ENCODE results near the gene MRPS18C. TPM values are rescaled to one million over a fixed set of nuclear protein-coding genes. Genes with fewer than 3 reads are reported as not detected.
A peak's percentile ranks its signal among the peaks of the same experiment; 100 is the strongest.
"Not testable (repeated sequence)": the region's sequence is repeated elsewhere in the genome, so short reads cannot be mapped to it uniquely, and the experiment has no call there.

MRPS18C gene
- total RNA-seq, 1 donor from 2014 or later = 25.6 TPM

DNA sequence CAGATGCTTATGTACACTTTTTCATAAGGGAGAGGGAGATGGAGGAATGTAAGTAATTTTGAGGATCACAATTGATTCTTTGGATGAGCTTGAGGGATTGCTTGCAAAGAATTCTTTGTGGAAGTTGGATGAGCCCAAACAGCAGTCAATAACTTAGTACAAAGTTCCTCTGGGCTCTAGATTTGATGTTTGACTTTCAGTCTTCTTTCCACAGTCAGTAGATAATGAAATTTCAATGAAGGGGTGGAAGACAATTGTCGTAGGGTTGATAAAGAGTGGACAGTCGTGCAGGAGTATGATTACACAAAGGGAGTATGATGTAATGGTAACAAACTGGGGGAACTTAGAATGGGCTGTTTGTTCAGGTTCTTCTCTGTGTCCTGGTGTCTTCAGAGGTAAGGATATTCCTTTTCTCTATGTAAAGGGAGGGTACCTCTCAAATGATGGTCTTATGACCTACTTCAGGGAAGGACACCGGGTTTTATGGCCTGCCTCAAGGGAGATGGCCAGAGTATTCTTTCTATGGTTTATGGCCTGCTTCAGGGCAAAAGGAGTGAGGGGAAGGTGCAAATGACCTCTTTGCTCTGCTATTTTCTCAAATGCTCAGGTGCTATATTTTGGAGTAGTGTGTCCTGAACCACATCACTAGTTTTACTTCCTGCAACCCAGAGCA, 30.7 kb downstream of the MRPS18C start:
- Histone ChIP-seq H2AFZ (replicated peaks) (no peak overlapping the region), H3K36me3 (peaks cover 3% of the 10 kb centered on the region), H3K27me3 (peaks cover 8% of the 10 kb centered on the region), H3K4me1 (peaks cover 26% of the 10 kb centered on the region), H3K4me2 (no peak overlapping the region), H3K9ac (no peak overlapping the region), H3K27ac (no peak overlapping the region), H3K9me3 (ENCODE audit: low read depth) (no peaks in the 10 kb centered on the region), H3K79me2 (ENCODE audit: low read depth) (peaks cover 12% of the 10 kb centered on the region), H3F3A (ENCODE audit: low read depth) (peaks cover 14% of the 10 kb centered on the region), H3K4me3 (no peak overlapping the region), H4K20me1 (ENCODE audit: low read depth) (no peaks in the 10 kb centered on the region)
- Mint-ChIP-seq H3K27ac (no peak overlapping the region), H3K4me1 (peaks cover 24% of the 10 kb centered on the region), H3K9me3 (no peaks in the 10 kb centered on the region), H3K4me3 (no peak overlapping the region), H3K27me3 (ENCODE audit: insufficient read depth, low read depth) (peaks cover 2% of the 10 kb centered on the region), H3K36me3 (no peaks in the 10 kb centered on the region)
- no peak for DNase-seq (ENCODE audit: low spot score)
- TF ChIP-seq EZH2phosphoT487 (IDR thresholded peaks at IDR 0.05) (no peak), EZH2 (IDR thresholded peaks at IDR 0.05) (no peak)
- TF ChIP-seq, protein P1, sequence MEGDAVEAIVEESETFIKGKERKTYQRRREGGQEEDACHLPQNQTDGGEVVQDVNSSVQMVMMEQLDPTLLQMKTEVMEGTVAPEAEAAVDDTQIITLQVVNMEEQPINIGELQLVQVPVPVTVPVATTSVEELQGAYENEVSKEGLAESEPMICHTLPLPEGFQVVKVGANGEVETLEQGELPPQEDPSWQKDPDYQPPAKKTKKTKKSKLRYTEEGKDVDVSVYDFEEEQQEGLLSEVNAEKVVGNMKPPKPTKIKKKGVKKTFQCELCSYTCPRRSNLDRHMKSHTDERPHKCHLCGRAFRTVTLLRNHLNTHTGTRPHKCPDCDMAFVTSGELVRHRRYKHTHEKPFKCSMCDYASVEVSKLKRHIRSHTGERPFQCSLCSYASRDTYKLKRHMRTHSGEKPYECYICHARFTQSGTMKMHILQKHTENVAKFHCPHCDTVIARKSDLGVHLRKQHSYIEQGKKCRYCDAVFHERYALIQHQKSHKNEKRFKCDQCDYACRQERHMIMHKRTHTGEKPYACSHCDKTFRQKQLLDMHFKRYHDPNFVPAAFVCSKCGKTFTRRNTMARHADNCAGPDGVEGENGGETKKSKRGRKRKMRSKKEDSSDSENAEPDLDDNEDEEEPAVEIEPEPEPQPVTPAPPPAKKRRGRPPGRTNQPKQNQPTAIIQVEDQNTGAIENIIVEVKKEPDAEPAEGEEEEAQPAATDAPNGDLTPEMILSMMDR (IDR thresholded peaks at IDR 0.05) = no peak

DNA sequence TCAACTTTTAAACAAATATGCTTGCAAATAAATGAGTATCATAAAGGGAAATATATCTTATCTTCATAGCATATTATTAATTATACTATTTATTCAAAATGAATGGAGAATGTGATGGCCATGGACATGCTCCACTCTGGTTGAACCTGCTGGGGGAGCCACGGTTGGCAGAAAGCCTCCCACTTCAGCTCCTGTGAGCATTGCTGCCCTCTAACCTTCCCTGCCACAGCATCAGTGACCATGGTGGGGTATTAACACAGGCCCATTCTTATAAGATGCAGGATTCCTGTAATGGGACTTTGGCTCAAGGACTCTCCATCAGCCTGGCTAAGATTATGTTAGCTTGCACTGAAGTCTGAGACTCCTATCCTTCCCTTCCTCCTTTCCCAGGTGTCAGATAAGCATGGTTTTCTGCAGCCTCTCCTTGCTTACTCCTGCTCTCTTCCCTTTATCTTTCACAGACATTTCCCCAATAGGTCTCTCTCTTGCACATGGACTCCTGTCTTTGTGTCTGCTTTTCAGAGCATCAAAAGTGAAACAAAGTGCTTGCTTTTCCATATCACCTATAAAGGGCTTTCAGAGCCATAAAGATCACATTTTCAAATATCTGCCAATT, 34.0 kb downstream of the MRPS18C start:
- peaks cover 8% of the 10 kb centered on the region for H3K4me1 Mint-ChIP-seq
- Histone ChIP-seq H3F3A (ENCODE audit: low read depth) (peaks cover 6% of the 10 kb centered on the region), H3K27me3 (no peaks in the 10 kb centered on the region), H3K79me2 (ENCODE audit: low read depth) (no peaks in the 10 kb centered on the region), H3K36me3 (no peaks in the 10 kb centered on the region), H3K9ac (no peak overlapping the region), H3K27ac (no peak overlapping the region), H3K4me1 (peaks cover 11% of the 10 kb centered on the region), H4K20me1 (ENCODE audit: low read depth) (no peaks in the 10 kb centered on the region), H2AFZ (replicated peaks) (peak overlapping the region; percentile 40), H3K4me3 (no peak overlapping the region), H3K4me2 (no peak overlapping the region), H3K9me3 (ENCODE audit: low read depth) (no peaks in the 10 kb centered on the region)
- no peaks in the 10 kb centered on the region for H3K27me3 Mint-ChIP-seq (ENCODE audit: insufficient read depth, low read depth)
- TF ChIP-seq, protein P1 (IDR thresholded peaks at IDR 0.05) = no peak
- TF ChIP-seq EZH2phosphoT487 (IDR thresholded peaks at IDR 0.05) (no peak), EZH2 (IDR thresholded peaks at IDR 0.05) (no peak)
- H3K36me3 Mint-ChIP-seq = no peaks in the 10 kb centered on the region
- no peak overlapping the region for H3K27ac Mint-ChIP-seq
- peak; percentile 17 for DNase-seq (ENCODE audit: low spot score)
- no peaks in the 10 kb centered on the region for H3K9me3 Mint-ChIP-seq
- H3K4me3 Mint-ChIP-seq = no peak overlapping the region

DNA sequence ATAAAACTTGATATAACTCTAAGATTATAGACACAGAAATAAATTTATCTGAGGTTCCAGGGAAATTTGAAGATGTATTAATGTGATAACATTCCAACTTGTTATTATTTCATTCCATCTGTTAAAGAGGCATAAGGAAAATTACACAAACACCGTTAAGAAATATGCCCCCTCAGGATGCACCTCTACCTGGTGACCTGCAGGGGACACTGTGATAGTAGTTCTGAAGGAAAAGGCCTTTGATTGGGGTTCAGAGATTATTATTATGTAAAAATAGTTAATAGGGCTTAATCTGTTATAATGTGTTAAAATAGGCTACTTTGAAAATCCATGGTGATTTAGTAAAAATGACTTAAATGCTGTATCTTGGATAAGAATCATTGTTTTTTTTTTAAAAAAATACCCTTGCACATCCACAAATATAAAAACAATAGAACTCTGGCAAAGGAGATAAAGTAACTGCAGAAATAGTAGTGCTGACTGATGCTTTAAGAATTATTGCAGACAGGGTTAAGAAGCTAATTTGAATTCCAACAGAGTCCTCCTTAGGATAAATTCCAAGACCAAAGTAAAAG, 35.1 kb downstream of the MRPS18C start:
- H3K4me1 Mint-ChIP-seq = peaks cover 3% of the 10 kb centered on the region
- Histone ChIP-seq H2AFZ (replicated peaks) (no peak overlapping the region), H3K9me3 (ENCODE audit: low read depth) (no peaks in the 10 kb centered on the region), H3K27ac (no peak overlapping the region), H3K79me2 (ENCODE audit: low read depth) (no peaks in the 10 kb centered on the region), H3K4me1 (peaks cover 6% of the 10 kb centered on the region), H3K4me3 (no peak overlapping the region), H3F3A (ENCODE audit: low read depth) (peaks cover 9% of the 10 kb centered on the region), H3K36me3 (no peaks in the 10 kb centered on the region), H3K27me3 (no peaks in the 10 kb centered on the region), H4K20me1 (ENCODE audit: low read depth) (no peaks in the 10 kb centered on the region), H3K9ac (no peak overlapping the region), H3K4me2 (peak overlapping the region; percentile 9)
- DNase-seq (ENCODE audit: low spot score) = peak; percentile 42
- TF ChIP-seq EZH2 (IDR thresholded peaks at IDR 0.05) (no peak), EZH2phosphoT487 (IDR thresholded peaks at IDR 0.05) (no peak)
- TF ChIP-seq, protein P1 (IDR thresholded peaks at IDR 0.05) = peak; percentile 91
- no peaks in the 10 kb centered on the region for H3K27me3 Mint-ChIP-seq (ENCODE audit: insufficient read depth, low read depth)
- H3K9me3 Mint-ChIP-seq = no peaks in the 10 kb centered on the region
- H3K36me3 Mint-ChIP-seq = no peaks in the 10 kb centered on the region
- H3K4me3 Mint-ChIP-seq = no peak overlapping the region
- no peak overlapping the region for H3K27ac Mint-ChIP-seq

DNA sequence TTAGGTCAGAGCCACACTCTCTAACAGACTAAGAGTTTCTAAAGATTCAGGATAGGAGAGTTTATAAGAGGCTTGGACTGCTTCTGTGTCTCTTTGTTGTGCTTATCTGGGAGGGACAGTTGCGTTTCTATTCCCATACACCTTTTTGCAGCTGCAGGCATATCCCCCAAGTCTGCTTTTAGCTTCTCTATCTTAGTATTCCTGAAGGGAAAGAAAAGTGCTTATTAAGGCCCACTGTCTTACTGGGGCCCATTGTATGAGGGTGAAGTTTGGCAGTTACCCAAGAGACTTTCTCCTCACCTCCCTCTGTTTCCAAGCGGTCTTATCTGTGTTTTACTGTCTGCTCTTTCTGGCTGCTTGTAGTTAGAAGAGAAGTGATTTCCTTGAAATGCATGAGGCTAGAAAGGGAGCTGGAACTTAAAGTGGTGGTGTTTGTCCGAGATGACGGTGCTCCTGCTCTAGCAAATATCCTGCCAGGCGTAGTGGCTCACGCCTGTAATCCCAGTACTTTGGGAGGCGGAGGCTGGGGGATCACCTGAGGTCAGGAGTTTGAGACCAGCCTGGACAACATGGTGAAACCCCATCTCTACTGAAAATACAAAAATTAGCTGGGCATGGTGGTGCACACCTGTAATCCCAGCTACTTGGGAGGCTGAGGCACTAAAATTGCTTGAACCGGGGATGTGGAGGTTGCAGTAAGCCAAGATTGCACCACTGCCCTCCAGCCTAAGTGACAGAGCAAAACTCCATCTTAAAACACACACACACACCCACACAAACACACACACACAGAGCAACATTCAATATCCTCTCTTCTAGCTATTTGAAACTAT, 40.4 kb downstream of the MRPS18C start:
- not testable (repeated sequence) for H3K27ac Mint-ChIP-seq; H3K9ac ChIP-seq; H3K9me3 ChIP-seq (ENCODE audit: low read depth); H3K27me3 Mint-ChIP-seq (ENCODE audit: insufficient read depth, low read depth); H3K36me3 Mint-ChIP-seq; H3K36me3 ChIP-seq; DNase-seq (ENCODE audit: low spot score); H3K9me3 Mint-ChIP-seq; H3K79me2 ChIP-seq (ENCODE audit: low read depth); H3K4me2 ChIP-seq; H3K4me1 ChIP-seq; H3F3A ChIP-seq (ENCODE audit: low read depth); H4K20me1 ChIP-seq (ENCODE audit: low read depth); H3K4me3 Mint-ChIP-seq; H3K4me1 Mint-ChIP-seq; H3K27me3 ChIP-seq; H3K27ac ChIP-seq; H3K4me3 ChIP-seq
- H2AFZ ChIP-seq (replicated peaks) = peak overlapping the region; percentile 44
